Fibroblast of lung (primary cell): ENCODE results near the gene SRPK2. TPM values are rescaled to one million over a fixed set of nuclear protein-coding genes. Genes with fewer than 3 reads are reported as not detected.

Source experiments
- DNase-seq, 2 donors: peaks; one replicate each; pipeline versions ENCODE4 v3.0.0 to v3.0.0-alpha.2; 2010; ENCODE audit warnings: low read depth in 2 of 2
- H2AFZ ChIP-seq: 2 replicates; pipeline ENCODE4 v1.5.1; 2012; ENCODE audit warnings: low read length, control low read depth, inconsistent platforms
- H3K27ac ChIP-seq: 2 replicates; pipeline ENCODE4 v1.5.1; 2011; ENCODE audit warnings: low read length, control low read depth; ENCODE audit not compliant: insufficient read depth
- H3K27me3 ChIP-seq: 2 replicates; pipeline ENCODE4 v1.5.1; 2011; ENCODE audit warnings: mild to moderate bottlenecking, low read length; ENCODE audit not compliant: control insufficient read depth, insufficient read depth
- H3K36me3 ChIP-seq: 2 replicates; pipeline ENCODE4 v1.5.1; 2011; ENCODE audit warnings: low read length; ENCODE audit not compliant: control insufficient read depth, insufficient read depth
- H3K4me1 ChIP-seq: 2 replicates; pipeline ENCODE4 v1.5.1; 2011; ENCODE audit warnings: low read length; ENCODE audit not compliant: control insufficient read depth, insufficient read depth; ENCODE audit errors: extremely low read depth
- H3K4me2 ChIP-seq: 2 replicates; pipeline ENCODE4 v1.5.1; 2011; ENCODE audit warnings: low read length, control low read depth; ENCODE audit not compliant: insufficient read depth; ENCODE audit errors: extremely low read depth
- H3K4me3 ChIP-seq, 4 experiments: fragments of 200-600 bp in 1 of 4; sonication (generic) in 1 of 4; replicated peaks in 1 of 4; 2 replicates each; pipeline ENCODE4 v1.5.1; 2011 to 2016; ENCODE audit warnings: low read length in 4 of 4, low read depth in 3 of 4, mild to moderate bottlenecking in 3 of 4, control low read depth in 2 of 4, inconsistent platforms in 1 of 4, mixed read lengths in 1 of 4; ENCODE audit not compliant: insufficient read depth in 1 of 4; ENCODE audit errors: control extremely low read depth in 1 of 4
- H3K79me2 ChIP-seq: 2 replicates; pipeline ENCODE4 v1.5.1; 2012; ENCODE audit warnings: mild to moderate bottlenecking, low read length, inconsistent platforms; ENCODE audit not compliant: control insufficient read depth, insufficient read depth
- H3K9ac ChIP-seq: 2 replicates; pipeline ENCODE4 v1.5.1; 2011; ENCODE audit warnings: mild to moderate bottlenecking, low read length, control low read depth; ENCODE audit not compliant: insufficient read depth
- H3K9me3 ChIP-seq: 2 replicates; pipeline ENCODE4 v1.5.1; 2012; ENCODE audit warnings: low read depth, low read length; ENCODE audit not compliant: control insufficient read depth, insufficient read depth
- H4K20me1 ChIP-seq: 2 replicates; pipeline ENCODE4 v1.5.1; 2011; ENCODE audit warnings: low read length; ENCODE audit not compliant: control insufficient read depth, insufficient read depth; ENCODE audit errors: extremely low read depth
- EZH2 ChIP-seq: IDR thresholded peaks from 2 replicates; pipeline ENCODE4 v1.5.1; 2012; ENCODE audit warnings: low read length, control low read depth, mild to moderate bottlenecking; ENCODE audit errors: missing control alignments
- polyA plus RNA-seq, 2 donors: library from polyadenylated mRNA; depleted of rRNA in 1 of 2; stranded (reverse) in 1 of 2; unstranded in 1 of 2; fragments of >200 nt; gene quantifications; 2 replicates each; pipeline ENCODE4 v1.2.1, GENCODE V29; 2011 to 2012; ENCODE audit warnings: missing spikeins in 1 of 2
- total RNA-seq: library from RNA; depleted of rRNA; stranded (reverse); fragments of >200 nt; gene quantifications from 2 replicates; pipeline ENCODE4 v1.2.1, GENCODE V29; 2014
- TF ChIP-seq, protein P1 (sequence below), 2 donors: IDR thresholded peaks in 1 of 2; conservative IDR thresholded peaks in 1 of 2; 1 replicate in 1 of 2; 2 replicates in 1 of 2; pipeline ENCODE4 v1.5.1; 2011 to 2012; ENCODE audit warnings: low read length in 2 of 2, control low read depth in 1 of 2, inconsistent platforms in 1 of 2, low read depth in 1 of 2, mild to moderate bottlenecking in 1 of 2

The SRPK2 gene
- total and polyA plus RNA-seq, 2 donors (not counting 1 experiment from before 2014, with no cell fraction given) = 27.8 to 61.8 TPM

DNA sequence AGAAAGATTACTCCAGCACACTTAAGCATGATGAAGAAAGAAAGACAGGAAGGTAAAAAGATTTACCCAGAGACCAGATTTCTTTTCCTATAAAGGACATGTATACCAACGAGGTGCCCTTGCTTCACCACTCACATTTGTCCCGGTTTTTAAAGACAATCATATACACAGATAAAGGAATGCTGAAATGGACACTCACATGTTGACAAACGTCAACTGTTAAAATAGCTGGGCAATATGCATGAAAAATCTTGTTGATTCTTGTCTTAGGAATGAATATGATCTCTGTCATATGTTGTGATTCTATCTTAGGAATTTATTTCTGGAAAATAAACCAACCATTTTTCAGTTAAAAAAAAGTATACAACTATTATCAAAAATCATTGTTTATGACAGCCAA lies 158.2 kb downstream of the SRPK2 start:
- no peak for DNase-seq
- Histone ChIP-seq H3K9me3 (no peaks in the 10 kb centered on the region), H3K27me3 (no peaks in the 10 kb centered on the region), H3K4me3 (no peak overlapping the region), H3K36me3 (no peaks in the 10 kb centered on the region), H3K4me1 (no peaks in the 10 kb centered on the region), H3K4me2 (no peak overlapping the region), H3K27ac (no peak overlapping the region), H3K79me2 (peaks cover 2% of the 10 kb centered on the region), H4K20me1 (no peaks in the 10 kb centered on the region), H3K9ac (no peak overlapping the region), H2AFZ (no peak overlapping the region)
- TF ChIP-seq, protein P1, sequence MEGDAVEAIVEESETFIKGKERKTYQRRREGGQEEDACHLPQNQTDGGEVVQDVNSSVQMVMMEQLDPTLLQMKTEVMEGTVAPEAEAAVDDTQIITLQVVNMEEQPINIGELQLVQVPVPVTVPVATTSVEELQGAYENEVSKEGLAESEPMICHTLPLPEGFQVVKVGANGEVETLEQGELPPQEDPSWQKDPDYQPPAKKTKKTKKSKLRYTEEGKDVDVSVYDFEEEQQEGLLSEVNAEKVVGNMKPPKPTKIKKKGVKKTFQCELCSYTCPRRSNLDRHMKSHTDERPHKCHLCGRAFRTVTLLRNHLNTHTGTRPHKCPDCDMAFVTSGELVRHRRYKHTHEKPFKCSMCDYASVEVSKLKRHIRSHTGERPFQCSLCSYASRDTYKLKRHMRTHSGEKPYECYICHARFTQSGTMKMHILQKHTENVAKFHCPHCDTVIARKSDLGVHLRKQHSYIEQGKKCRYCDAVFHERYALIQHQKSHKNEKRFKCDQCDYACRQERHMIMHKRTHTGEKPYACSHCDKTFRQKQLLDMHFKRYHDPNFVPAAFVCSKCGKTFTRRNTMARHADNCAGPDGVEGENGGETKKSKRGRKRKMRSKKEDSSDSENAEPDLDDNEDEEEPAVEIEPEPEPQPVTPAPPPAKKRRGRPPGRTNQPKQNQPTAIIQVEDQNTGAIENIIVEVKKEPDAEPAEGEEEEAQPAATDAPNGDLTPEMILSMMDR (conservative IDR thresholded peaks at IDR 0.05 in 1 of 2, IDR thresholded peaks at IDR 0.05 in 1 of 2; ENCODE audit: low read depth in 1 of 2, low read length in 2 of 2) = no peak
- TF ChIP-seq EZH2 = no peak

DNA sequence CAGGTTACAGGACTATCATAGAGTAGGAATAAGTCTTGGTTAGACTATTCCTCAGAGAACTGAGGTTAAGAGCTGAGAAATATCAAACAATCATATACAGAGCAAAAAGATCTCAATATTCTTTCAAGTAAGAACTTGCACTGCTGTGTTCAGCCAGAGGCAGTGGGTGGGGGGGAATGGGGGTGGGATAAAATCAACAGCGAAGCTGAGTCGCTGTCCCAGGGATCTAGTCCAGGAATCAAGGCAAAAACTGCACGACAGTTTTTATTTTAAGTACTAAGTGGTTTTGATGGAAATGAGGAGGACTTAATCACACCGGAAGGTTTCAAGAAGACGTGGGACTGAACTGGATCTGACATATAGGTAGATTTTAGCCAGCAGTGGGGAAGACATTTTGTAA lies 159.1 kb downstream of the SRPK2 start:
- Histone ChIP-seq H3K27me3 (no peaks in the 10 kb centered on the region), H3K4me1 (no peaks in the 10 kb centered on the region), H3K4me2 (no peak overlapping the region), H4K20me1 (no peaks in the 10 kb centered on the region), H3K79me2 (peaks cover 2% of the 10 kb centered on the region), H3K36me3 (no peaks in the 10 kb centered on the region), H3K9me3 (no peaks in the 10 kb centered on the region), H3K9ac (no peak overlapping the region), H3K4me3 (no peak overlapping the region), H3K27ac (no peak overlapping the region), H2AFZ (no peak overlapping the region)
- no peak for TF ChIP-seq EZH2
- TF ChIP-seq, protein P1 (conservative IDR thresholded peaks at IDR 0.05 in 1 of 2, IDR thresholded peaks at IDR 0.05 in 1 of 2; ENCODE audit: low read depth in 1 of 2, low read length in 2 of 2) = no peak
- no peak for DNase-seq

- Histone ChIP-seq H3K4me1 (no peaks in the 10 kb centered on the region), H3K9ac (no peak overlapping the region), H3K79me2 (peaks cover 4% of the 10 kb centered on the region), H4K20me1 (no peaks in the 10 kb centered on the region), H3K9me3 (no peaks in the 10 kb centered on the region), H3K36me3 (no peaks in the 10 kb centered on the region), H2AFZ (no peak overlapping the region), H3K27me3 (no peaks in the 10 kb centered on the region), H3K4me3 (no peak overlapping the region), H3K27ac (no peak overlapping the region), H3K4me2 (no peak overlapping the region)
- DNase-seq = no peak
- no peak for TF ChIP-seq EZH2
- TF ChIP-seq, protein P1 (conservative IDR thresholded peaks at IDR 0.05 in 1 of 2, IDR thresholded peaks at IDR 0.05 in 1 of 2; ENCODE audit: low read depth in 1 of 2, low read length in 2 of 2) = no peak
Measured at GRCh38 chr7:105228555-105228954, 160.2 kb downstream of the SRPK2 start.
